HCT116 (cell line): ENCODE results near the gene RIMOC1. TPM values are rescaled to one million over a fixed set of nuclear protein-coding genes. Genes with fewer than 3 reads are reported as not detected.
"Not testable (repeated sequence)": the region's sequence is repeated elsewhere in the genome, so short reads cannot be mapped to it uniquely, and the experiment has no call there.

Experiments
- ATAC-seq: fragments of 200-7000 bp; cut with Tn5 transposase; 2 replicates; pipeline ENCODE4 v1.9.1; 2020; ENCODE audit warnings: mild to moderate bottlenecking, moderate library complexity
- BruUV-seq: library from RNA; stranded (reverse); fragments of 400-500 nt; replicated peaks from 2 replicates; lab custom pipeline; 2021; lab: Mats Ljungman, UMichigan
- CTCF ChIA-PET: fragments of 300-600 bp; sonication (Branson Sonifier 250); formaldehyde crosslinking; loops from one replicate; lab custom pipeline; 2021; ENCODE audit warnings: antibody characterized with exemption; lab: Charles Lee
- POLR2A ChIA-PET: fragments of 300-600, 350-600 bp; sonication (Branson Sonifier 250); formaldehyde crosslinking; loops from one replicate; lab custom pipeline; 2021; ENCODE audit warnings: antibody characterized with exemption; lab: Charles Lee
- RAD21 ChIA-PET, 2 experiments: fragments of 300-600 bp; sonication (Branson Sonifier 250); formaldehyde crosslinking; loops; one replicate each; lab custom pipeline; 2023; ENCODE audit warnings: low total read pairs in 2 of 2; ENCODE audit not compliant: uncharacterized antibody in 2 of 2, unreplicated experiment in 2 of 2, low non-redundant PET in 1 of 2; lab: Charles Lee
- DNase-seq: peaks from one replicate; pipeline ENCODE4 v3.0.0-alpha.2; 2010; ENCODE audit warnings: low read depth, low spot score
- H2AFZ ChIP-seq: fragments of 200-600 bp; shearing (Covaris generic), sonication (generic); 2 replicates; pipeline ENCODE4 v1.6.1; 2017; ENCODE audit warnings: low read depth, mixed run types, mixed read lengths, antibody characterized with exemption, low read length; ENCODE audit not compliant: poor library complexity, severe bottlenecking
- H3K27ac ChIP-seq: 2 replicates; pipeline ENCODE4 v1.5.1; 2012; ENCODE audit warnings: low read depth, low read length
- H3K27me3 ChIP-seq: fragments of 200-600 bp; sonication (generic); 2 replicates; pipeline ENCODE4 v1.6.1; 2016; ENCODE audit warnings: mixed run types, low read length, mixed read lengths; ENCODE audit not compliant: insufficient read depth
- H3K36me3 ChIP-seq, 2 experiments: fragments of 200-500 bp in 1 of 2; fragments of 200-600 bp in 1 of 2; sonication (Bioruptor generic) in 1 of 2; sonication (generic) in 1 of 2; 2 replicates each; pipeline versions ENCODE4 v1.5.1 to v1.6.1; 2014 to 2016; ENCODE audit warnings: low read length in 2 of 2, inconsistent platforms in 1 of 2, mixed read lengths in 1 of 2, mixed run types in 1 of 2; ENCODE audit not compliant: insufficient read depth in 2 of 2, control insufficient read depth in 1 of 2
- H3K4me1 ChIP-seq, 2 experiments: fragments of 200-600 bp in 1 of 2; sonication (generic) in 1 of 2; 2 replicates each; pipeline versions ENCODE4 v1.5.1 to v1.6.1; 2012 to 2017; ENCODE audit warnings: low read length in 2 of 2, inconsistent platforms in 1 of 2, mild to moderate bottlenecking in 1 of 2, mixed read lengths in 1 of 2, mixed run types in 1 of 2, moderate library complexity in 1 of 2; ENCODE audit not compliant: insufficient read depth in 2 of 2, control insufficient read depth in 1 of 2
- H3K4me2 ChIP-seq: fragments of 200-600 bp; sonication (generic); 2 replicates; pipeline ENCODE4 v1.6.1; 2017; ENCODE audit warnings: mixed run types, low read length, mixed read lengths
- H3K4me3 ChIP-seq, 2 experiments: fragments of 200-600 bp in 1 of 2; sonication (generic) in 1 of 2; replicated peaks in 1 of 2; 2 replicates each; pipeline ENCODE4 v1.5.1; 2011 to 2016; ENCODE audit warnings: low read length in 2 of 2, control low read depth in 1 of 2, low read depth in 1 of 2, mild to moderate bottlenecking in 1 of 2, mixed read lengths in 1 of 2, mixed run types in 1 of 2
- H3K79me2 ChIP-seq: fragments of 200-600 bp; sonication (generic); 2 replicates; pipeline ENCODE4 v1.6.1; 2017; ENCODE audit warnings: mild to moderate bottlenecking, mixed run types, low read length, moderate library complexity, mixed read lengths; ENCODE audit not compliant: insufficient read depth
- H3K9ac ChIP-seq: fragments of 200-600 bp; sonication (generic); 2 replicates; pipeline ENCODE4 v1.6.1; 2016; ENCODE audit warnings: low read length, mixed read lengths
- H3K9me2 ChIP-seq: fragments of 200-600 bp; sonication (generic), shearing (Covaris generic); 2 replicates; pipeline ENCODE4 v1.6.1; 2017; ENCODE audit warnings: mixed run types, mild to moderate bottlenecking, moderate library complexity; ENCODE audit not compliant: insufficient read depth
- H3K9me3 ChIP-seq, 2 experiments: fragments of 200-500 bp in 1 of 2; fragments of 200-600 bp in 1 of 2; sonication (Bioruptor generic) in 1 of 2; sonication (generic) in 1 of 2; 2 replicates each; pipeline ENCODE4 v1.6.1; 2014 to 2017; ENCODE audit warnings: low read length in 2 of 2, mixed read lengths in 2 of 2, inconsistent platforms in 1 of 2, low read depth in 1 of 2, mild to moderate bottlenecking in 1 of 2, mixed run types in 1 of 2, moderate library complexity in 1 of 2; ENCODE audit not compliant: control insufficient read depth in 1 of 2, insufficient read depth in 1 of 2
- H4K20me1 ChIP-seq: fragments of 200-600 bp; sonication (generic), shearing (Covaris generic); 2 replicates; pipeline ENCODE4 v1.6.1; 2017; ENCODE audit warnings: mixed run types, mild to moderate bottlenecking, moderate library complexity; ENCODE audit not compliant: insufficient read depth
- FOSL1 ChIP-seq: IDR thresholded peaks from 2 replicates; pipeline ENCODE4 v1.6.1; 2012; ENCODE audit warnings: low read depth
- JUND ChIP-seq: IDR thresholded peaks from 2 replicates; pipeline ENCODE4 v1.6.1; 2012
- POLR2AphosphoS5 ChIP-seq: IDR thresholded peaks from 2 replicates; pipeline ENCODE4 v1.6.1; 2011; ENCODE audit warnings: mild to moderate bottlenecking, low read depth, low read length, moderate library complexity
- SIN3A ChIP-seq: IDR thresholded peaks from 2 replicates; pipeline ENCODE4 v1.6.1; 2012; ENCODE audit warnings: low read depth
- SP1 ChIP-seq: IDR thresholded peaks from 2 replicates; pipeline ENCODE4 v1.6.1; 2012; ENCODE audit warnings: low read depth
- YY1 ChIP-seq: IDR thresholded peaks from 2 replicates; pipeline ENCODE4 v1.6.1; 2011; ENCODE audit warnings: low read length, low read depth, moderate library complexity, mild to moderate bottlenecking; ENCODE audit not compliant: insufficient replicate concordance; ENCODE audit errors: extremely low read depth
- intact Hi-C: fragments of 100-400 bp; cut with micrococcal nuclease; formaldehyde crosslinking; loops from 2 replicates; pipeline ENCODE4 v1.10.0; 2022
- total RNA-seq: library from RNA; stranded (reverse); gene quantifications from one replicate; pipeline ENCODE4 v1.2.1, GENCODE V29; 2021; ENCODE audit not compliant: unreplicated experiment
- TF ChIP-seq, protein P1 (sequence below): IDR thresholded peaks from 2 replicates; pipeline ENCODE4 v1.6.1; 2011; ENCODE audit warnings: mild to moderate bottlenecking, low read length, moderate library complexity; ENCODE audit not compliant: insufficient replicate concordance; ENCODE audit errors: extremely low read depth
- TF ChIP-seq, protein P2 (sequence below), 3 experiments: fragments of 200-600 bp in 1 of 3; sonication (generic) in 1 of 3; IDR thresholded peaks in 2 of 3; conservative IDR thresholded peaks in 1 of 3; 2 replicates each; pipeline ENCODE4 v1.5.1; 2012 to 2017; ENCODE audit warnings: low read depth in 2 of 3, low read length in 2 of 3, antibody characterized with exemption in 1 of 3, borderline replicate concordance in 1 of 3, control low read depth in 1 of 3, mild to moderate bottlenecking in 1 of 3, mixed read lengths in 1 of 3, mixed run types in 1 of 3, moderate library complexity in 1 of 3; ENCODE audit not compliant: insufficient read depth in 1 of 3
- TF ChIP-seq, protein P3 (sequence below): IDR thresholded peaks from 2 replicates; pipeline ENCODE4 v1.6.1; 2012

RIMOC1 gene
- total RNA-seq, 1 experiment from 2014 or later: 28.2 TPM

GRCh38 chr5:41945332-41945955, 41.3 kb downstream of the RIMOC1 start:
- DNase-seq, ATAC-seq, RAD21 ChIA-PET: not testable (repeated sequence)

DNA sequence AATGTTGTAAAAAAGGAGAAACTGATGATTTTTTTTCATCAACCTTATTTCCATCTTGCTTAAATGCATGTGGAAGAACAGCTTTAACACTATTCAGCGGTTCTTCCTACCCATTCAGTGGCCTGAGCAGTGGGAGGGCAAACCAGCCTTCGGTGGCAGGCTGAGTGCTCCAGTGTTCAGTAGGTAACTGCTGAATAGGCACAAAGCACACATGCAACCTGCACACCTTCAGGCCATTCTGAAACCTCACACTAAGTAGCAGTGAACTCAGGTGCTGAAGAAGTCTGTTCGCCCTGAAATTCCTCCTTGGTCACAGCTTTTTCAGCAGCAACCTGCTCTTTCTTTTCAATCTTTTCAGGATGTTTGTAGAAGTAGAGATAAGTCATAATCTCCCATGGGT, 47.1 kb downstream of the RIMOC1 start:
- Histone ChIP-seq H3K36me3 (no peaks in the 10 kb centered on the region), H2AFZ (no peak overlapping the region), H3K79me2 (no peaks in the 10 kb centered on the region), H3K9ac (no peak overlapping the region), H3K9me2 (no peaks in the 10 kb centered on the region), H3K27me3 (no peaks in the 10 kb centered on the region), H3K9me3 (no peaks in the 10 kb centered on the region), H3K4me3 (no peak overlapping the region), H4K20me1 (no peaks in the 10 kb centered on the region), H3K27ac (no peak overlapping the region), H3K4me2 (no peak overlapping the region), H3K4me1 (no peaks in the 10 kb centered on the region)
- no peak for ATAC-seq
- intact Hi-C loops: no loop called here
- RAD21 ChIA-PET: no interaction called here
- CTCF ChIA-PET: no interaction called here
- TF ChIP-seq, protein P1, sequence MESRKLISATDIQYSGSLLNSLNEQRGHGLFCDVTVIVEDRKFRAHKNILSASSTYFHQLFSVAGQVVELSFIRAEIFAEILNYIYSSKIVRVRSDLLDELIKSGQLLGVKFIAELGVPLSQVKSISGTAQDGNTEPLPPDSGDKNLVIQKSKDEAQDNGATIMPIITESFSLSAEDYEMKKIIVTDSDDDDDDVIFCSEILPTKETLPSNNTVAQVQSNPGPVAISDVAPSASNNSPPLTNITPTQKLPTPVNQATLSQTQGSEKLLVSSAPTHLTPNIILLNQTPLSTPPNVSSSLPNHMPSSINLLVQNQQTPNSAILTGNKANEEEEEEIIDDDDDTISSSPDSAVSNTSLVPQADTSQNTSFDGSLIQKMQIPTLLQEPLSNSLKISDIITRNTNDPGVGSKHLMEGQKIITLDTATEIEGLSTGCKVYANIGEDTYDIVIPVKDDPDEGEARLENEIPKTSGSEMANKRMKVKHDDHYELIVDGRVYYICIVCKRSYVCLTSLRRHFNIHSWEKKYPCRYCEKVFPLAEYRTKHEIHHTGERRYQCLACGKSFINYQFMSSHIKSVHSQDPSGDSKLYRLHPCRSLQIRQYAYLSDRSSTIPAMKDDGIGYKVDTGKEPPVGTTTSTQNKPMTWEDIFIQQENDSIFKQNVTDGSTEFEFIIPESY: no peak
- TF ChIP-seq, protein P2, sequence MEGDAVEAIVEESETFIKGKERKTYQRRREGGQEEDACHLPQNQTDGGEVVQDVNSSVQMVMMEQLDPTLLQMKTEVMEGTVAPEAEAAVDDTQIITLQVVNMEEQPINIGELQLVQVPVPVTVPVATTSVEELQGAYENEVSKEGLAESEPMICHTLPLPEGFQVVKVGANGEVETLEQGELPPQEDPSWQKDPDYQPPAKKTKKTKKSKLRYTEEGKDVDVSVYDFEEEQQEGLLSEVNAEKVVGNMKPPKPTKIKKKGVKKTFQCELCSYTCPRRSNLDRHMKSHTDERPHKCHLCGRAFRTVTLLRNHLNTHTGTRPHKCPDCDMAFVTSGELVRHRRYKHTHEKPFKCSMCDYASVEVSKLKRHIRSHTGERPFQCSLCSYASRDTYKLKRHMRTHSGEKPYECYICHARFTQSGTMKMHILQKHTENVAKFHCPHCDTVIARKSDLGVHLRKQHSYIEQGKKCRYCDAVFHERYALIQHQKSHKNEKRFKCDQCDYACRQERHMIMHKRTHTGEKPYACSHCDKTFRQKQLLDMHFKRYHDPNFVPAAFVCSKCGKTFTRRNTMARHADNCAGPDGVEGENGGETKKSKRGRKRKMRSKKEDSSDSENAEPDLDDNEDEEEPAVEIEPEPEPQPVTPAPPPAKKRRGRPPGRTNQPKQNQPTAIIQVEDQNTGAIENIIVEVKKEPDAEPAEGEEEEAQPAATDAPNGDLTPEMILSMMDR (IDR thresholded peaks at IDR 0.05 in 2 of 3, conservative IDR thresholded peaks at IDR 0.05 in 1 of 3; ENCODE audit: borderline replicate concordance in 1 of 3, insufficient read depth in 1 of 3, low read depth in 2 of 3, low read length in 2 of 3): no peak
- no peak for TF ChIP-seq SP1
- TF ChIP-seq YY1: no peak
- no peak for TF ChIP-seq POLR2AphosphoS5
- no peak for TF ChIP-seq JUND
- TF ChIP-seq, protein P3, sequence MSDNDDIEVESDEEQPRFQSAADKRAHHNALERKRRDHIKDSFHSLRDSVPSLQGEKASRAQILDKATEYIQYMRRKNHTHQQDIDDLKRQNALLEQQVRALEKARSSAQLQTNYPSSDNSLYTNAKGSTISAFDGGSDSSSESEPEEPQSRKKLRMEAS: no peak
- TF ChIP-seq SIN3A: no peak
- no peak for TF ChIP-seq FOSL1
- DNase-seq: no peak
- no TSS peak for BruUV-seq
- POLR2A ChIA-PET: no interaction called here

More at GRCh38 chr5:41945332-41945955, 41.3 kb downstream of the RIMOC1 start:
- BruUV-seq, H3K79me2 ChIP-seq, H4K20me1 ChIP-seq, H3K36me3 ChIP-seq, H2AFZ ChIP-seq, H3K9me3 ChIP-seq, H3K27me3 ChIP-seq, H3K9ac ChIP-seq, H3K4me1 ChIP-seq, H3K4me2 ChIP-seq, H3K4me3 ChIP-seq, POLR2A ChIA-PET, CTCF ChIA-PET, H3K9me2 ChIP-seq, H3K27ac ChIP-seq, intact Hi-C loops: not testable (repeated sequence)
